GM12873 (cell line): Measurements from ENCODE around the gene DDX39A.

ENCODE experiments used
- CTCF ChIP-seq: IDR thresholded peaks from 2 replicates; pipeline ENCODE4 v1.5.1; 2012; ENCODE audit warnings: low read depth, mild to moderate bottlenecking, moderate library complexity, low read length, control low read depth; ENCODE audit not compliant: insufficient read depth; ENCODE audit errors: missing control alignments

Gene DDX39A

GRCh38 chr19:14409146-14410023, 9.8 kb downstream of the DDX39A start:
- TF ChIP-seq CTCF, result no peak

GRCh38 chr19:14408491-14409145, 10.5 kb downstream of the DDX39A start:
- TF ChIP-seq CTCF, result no peak

- TF ChIP-seq CTCF, result no peak
Observed at GRCh38 chr19:14407605-14408484, 11.3 kb downstream of the DDX39A start.

GRCh38 chr19:14406645-14407401, 12.3 kb downstream of the DDX39A start:
- no peak for TF ChIP-seq CTCF

GRCh38 chr19:14405758-14406644, 13.1 kb downstream of the DDX39A start:
- peak; percentile 92 for TF ChIP-seq CTCF

GRCh38 chr19:14405380-14405757, 13.8 kb downstream of the DDX39A start:
- TF ChIP-seq CTCF, result no peak
